GM19239 (cell line): ENCODE results near the gene PNPLA5.

Experiments used
- DNase-seq: peaks from one replicate; pipeline ENCODE4 v3.0.0; 2011; ENCODE audit warnings: low spot score; ENCODE audit not compliant: insufficient read length
- FAIRE-seq: peaks from 2 replicates; lab custom pipeline; 2011; peaks lifted over from hg19 to GRCh38; lab: Jason Lieb, UNC

The PNPLA5 gene

DNA sequence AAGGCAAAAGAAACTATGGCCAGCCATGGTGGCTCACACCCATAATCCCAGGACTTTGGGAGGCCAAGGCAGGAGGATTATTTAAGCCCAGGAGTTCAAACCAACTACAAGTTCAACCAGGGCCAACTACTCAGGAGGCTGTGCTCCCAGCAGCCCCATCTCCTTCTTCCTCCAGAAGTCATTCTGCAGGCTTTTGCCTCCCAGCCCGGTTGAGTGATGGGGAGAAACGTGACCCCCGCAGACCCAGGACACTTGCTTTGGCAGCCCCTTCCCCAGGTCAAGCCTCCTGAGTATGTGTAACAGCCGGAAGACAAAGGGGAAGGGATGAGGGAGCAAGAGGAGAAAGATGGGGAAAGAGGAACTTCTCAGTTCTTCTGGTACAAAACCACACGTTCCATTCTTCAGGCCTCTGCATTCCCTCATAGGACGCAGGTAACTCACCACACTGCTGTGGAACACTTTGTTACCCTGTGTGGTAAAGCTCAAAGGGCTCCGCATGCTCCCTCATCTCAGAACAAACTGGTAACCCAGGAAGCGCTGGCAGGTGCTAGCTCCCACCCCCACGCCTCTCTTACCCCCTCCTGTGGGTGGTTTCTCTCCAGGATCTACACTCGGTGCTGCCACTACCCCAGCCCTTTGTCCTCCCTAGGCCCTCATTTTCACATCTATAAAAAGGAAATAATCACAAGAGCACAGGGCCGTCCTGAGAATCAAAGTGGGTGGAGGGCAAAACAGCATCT is 33.5 kb downstream of the PNPLA5 start:
- FAIRE-seq = no peak
- no peak for DNase-seq

DNA sequence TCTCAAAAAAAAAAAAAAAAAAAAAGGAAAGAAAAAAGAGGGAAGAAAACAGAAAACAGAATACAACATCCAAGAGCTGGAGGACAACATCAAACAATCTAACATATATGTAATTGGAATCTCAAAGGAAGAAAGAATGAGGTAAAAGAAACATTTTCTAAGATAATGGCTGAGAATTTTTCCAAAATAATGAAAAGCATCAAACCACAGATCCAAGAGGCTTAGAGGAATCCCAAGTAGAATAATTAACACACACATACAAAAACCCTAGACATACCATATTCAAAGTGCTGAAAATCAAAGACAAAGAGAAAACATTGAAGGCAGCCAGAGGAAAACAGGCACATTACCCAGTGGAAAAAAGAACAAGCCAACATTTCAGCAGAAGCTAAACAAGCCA is 34.4 kb downstream of the PNPLA5 start:
- no peak for DNase-seq
- no peak for FAIRE-seq

DNA sequence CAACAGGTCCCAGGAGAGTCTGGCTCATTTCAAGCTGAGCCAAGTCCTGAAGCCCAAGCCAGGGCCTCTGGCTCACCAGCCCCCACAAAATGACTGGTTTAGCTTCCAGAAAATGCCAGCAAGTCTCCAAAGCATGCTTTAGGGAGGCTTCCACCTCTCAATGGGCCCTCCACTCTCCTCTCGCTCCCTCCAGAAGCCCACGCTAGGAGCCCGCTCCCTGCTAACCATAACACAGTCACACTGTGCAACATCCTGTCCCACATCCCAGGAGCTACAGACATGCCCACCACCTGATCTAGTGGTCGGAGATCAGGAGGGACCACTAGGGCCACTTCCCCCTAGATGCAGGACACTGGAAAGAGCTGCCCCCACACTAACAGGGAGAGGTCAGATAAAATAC is 36.4 kb downstream of the PNPLA5 start:
- FAIRE-seq = no peak
- DNase-seq = no peak

DNA sequence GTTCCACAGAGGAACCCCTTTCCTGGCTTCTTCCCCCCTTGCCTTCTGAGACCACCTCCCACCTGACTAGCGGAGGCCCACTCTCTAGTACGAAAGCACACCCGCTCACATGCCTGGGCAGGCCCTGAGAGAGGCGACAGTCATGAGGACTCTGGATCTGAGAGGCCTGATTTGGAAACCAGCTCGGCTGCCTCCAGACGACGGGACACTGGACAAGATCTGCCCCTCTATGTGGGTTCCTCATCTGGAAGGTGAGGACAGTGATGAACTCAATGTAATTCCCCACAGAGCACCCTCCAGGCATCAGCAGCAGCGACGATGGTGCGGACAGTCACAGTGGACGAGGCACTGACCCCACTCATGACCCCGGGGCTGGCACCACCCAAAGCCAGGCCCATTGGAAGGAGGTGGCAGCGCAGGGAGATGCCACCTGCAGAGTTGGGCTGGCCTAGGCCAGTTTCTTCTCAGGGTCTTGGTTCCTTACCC is 37.0 kb downstream of the PNPLA5 start:
- no peak for DNase-seq
- FAIRE-seq = no peak

DNA sequence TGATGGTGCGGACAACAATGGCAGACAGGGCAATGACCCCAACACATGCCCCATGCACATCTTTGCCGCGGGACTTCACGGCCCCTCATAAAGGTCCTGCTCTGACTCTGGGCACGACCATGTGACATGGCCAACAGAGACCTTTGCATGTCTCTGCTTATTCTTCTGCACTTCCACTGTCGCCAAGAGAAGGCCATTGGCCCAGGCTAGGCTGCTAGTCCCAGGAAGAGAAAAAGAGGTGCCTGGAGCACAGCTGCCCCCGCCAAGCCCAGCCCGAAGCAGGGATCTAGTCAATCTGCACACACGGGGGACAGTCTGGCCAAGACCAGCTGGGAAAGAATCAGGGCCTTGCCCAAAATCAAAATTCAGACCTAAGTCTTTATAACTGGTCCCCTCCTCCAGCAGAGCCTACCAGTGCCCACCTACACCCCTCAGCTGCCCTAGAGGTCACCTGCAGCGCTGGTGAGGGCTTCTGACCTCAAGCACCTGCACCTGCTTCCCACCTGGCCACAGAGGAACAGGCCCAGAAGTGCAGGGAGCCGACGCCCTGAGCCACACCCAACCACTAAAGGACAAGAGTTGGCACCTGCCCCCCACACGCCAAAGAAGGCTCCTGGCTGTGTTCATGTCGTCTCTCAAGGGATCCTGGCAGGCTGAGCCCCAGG is 37.6 kb downstream of the PNPLA5 start:
- no peak for FAIRE-seq

DNA sequence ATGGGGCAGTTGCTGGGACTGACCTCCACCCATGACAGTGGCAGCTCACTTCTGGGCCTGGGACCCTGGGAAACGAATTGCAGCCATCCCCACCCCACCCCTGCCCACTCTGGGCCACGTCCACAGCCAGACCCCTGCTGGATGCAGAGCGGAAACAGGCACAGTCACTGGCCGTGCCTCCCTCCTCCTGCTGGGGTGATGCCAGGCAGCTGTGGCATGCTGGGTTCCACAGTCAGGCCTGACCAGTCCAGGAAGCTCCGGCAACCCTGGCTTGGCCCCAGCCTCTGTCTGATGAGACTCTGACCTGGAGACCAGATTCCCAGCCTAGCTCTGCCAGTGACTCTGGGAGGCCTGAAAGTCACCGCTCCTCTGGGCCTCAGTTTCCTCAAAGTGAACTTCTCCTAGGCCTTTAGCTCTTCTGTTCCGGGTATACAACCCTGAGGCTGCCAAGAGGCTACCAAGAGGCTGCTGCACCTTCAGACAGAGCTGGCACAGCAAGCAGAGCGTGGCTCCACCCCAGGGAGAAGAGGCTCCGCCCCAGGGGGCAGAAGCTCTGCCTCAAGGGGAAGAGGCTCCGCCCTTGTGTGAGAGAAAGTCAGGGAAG is 38.4 kb downstream of the PNPLA5 start:
- FAIRE-seq (no peak), DNase-seq (no peak)

More for the DNA sequence above, 37.6 kb downstream of the PNPLA5 start:
- DNase-seq = no peak

DNA sequence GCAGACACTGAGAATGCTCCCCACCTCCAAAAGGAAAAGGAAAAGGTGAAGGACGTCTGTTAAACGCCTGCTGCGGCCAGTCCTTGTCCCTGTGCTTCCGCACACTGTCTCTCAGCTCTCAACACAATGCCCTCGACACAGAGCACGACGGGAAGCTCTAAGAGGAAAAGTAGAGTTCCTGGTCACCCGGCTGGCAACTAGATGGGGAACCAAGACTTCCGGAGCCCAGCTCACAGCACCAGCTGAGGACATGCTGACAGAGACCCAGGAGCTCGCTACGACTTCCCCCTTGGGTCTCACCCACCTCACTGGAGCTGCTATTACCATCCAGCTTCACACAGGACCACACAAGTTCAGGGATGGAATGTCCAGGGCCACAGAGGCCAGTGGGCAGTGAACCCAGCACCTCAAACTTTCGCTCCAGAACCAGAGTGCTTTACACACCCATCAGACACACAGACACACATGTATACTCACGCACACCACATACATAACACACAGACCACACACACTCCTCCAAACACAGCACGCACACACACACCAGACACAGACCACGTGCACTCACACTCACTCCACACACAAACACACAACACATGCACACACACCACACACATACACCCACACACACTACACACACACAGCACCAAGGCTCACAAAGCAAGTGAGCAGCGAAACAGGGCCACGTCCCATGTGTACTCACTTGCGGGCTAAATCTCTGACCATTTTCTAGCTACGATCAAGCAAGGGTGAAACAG is 39.1 kb downstream of the PNPLA5 start:
- DNase-seq = no peak
- no peak for FAIRE-seq

DNA sequence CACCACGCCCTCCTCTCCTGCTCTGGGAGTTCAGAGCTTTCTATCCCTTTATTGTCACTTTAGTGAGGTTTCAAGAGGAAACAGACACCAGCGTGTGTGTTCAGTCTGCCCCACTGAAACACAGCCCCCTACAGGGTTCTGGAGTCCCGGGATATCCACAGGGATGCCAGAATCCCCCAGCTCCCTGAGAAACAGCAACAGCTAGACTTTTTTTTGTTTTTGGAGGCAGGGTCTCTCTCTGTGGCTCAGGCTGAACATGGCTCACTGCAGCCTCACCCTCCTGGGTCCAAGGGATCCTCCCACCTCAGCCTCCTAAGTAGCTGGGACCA is 39.9 kb downstream of the PNPLA5 start:
- FAIRE-seq (no peak), DNase-seq (no peak)

DNA sequence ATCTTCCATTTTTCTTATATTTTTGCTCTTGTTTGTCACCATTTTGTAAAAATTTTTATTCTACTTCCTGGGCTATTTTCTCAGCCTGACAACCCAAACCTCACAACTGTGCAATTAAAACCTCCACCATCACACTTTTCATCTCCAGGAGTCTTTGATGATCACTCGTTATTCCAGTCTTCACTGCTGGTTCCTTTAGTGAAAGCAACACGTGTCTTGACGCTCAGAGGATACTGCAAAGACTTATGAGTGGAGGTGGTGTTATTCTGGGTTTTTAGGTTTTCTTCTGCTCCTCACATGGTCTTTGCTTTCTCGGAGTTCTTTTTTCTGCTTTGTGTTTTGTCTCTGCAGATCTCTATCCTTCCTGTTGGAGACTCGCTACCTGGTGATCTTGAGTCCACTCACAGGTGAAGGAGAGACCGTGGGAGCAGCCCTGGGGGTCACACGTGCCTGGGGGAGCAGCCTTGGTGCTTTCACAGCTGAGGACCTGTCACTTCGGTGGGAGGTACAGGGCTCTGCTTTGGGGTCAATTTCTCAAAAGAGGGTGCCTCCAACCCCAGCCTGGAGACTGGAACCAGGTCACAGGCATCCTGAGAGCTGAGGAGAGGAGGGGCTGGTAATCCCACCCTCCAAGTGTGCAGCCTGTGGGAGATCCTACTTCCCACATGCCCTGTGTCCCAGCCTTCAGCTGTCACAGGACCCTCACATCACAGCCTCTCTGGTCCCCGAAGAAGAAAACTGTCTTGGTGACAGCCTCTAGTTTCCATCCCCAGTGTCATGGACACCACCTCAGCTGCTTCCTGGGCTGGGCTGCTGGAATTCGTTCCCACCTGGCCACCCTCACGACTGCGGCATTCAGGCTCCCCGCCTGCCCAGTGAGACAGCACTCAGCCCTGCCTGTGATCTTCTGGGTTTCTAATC is 40.5 kb downstream of the PNPLA5 start:
- DNase-seq (no peak), FAIRE-seq (no peak)

DNA sequence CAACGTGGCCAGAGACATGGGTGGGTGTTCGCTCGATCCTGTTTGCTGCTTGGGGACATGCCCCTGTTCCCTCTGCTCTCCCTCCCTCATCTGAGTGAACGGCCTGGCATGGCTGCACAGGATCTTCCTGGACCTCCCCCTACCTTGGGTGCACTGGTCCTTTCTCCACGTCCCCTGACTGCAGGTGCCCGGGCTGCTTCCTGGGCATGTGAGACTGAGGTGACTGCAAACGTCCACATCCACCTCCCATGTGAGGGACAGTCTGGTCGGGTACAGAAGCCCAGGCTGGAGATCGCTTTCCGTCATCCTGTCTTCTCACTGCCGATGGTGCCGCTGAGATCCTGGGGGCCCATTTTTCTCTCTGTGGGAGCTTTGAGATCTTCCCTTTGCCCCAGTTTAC is 41.3 kb downstream of the PNPLA5 start:
- FAIRE-seq = no peak
- DNase-seq = no peak

DNA sequence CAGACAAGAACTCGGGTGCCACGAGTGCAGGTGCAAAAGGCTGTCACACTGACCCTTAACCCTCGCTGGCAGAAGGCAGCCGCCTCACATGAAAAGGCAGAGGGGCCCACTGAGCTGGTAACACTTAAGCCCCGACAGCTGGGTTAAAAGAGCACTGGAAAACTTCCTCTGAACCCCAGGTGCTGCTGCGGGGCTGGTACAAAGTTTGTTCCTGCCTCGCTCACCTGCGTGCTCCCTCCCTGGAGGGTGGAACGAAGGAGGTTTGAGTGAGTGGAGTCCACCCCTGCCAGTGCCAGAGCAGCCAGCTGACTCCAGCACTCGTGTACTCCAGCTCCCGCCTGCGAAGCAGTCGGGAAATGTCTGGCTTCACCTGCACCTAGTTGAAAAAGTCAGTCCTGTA is 42.1 kb downstream of the PNPLA5 start:
- no peak for FAIRE-seq
- no peak for DNase-seq

DNA sequence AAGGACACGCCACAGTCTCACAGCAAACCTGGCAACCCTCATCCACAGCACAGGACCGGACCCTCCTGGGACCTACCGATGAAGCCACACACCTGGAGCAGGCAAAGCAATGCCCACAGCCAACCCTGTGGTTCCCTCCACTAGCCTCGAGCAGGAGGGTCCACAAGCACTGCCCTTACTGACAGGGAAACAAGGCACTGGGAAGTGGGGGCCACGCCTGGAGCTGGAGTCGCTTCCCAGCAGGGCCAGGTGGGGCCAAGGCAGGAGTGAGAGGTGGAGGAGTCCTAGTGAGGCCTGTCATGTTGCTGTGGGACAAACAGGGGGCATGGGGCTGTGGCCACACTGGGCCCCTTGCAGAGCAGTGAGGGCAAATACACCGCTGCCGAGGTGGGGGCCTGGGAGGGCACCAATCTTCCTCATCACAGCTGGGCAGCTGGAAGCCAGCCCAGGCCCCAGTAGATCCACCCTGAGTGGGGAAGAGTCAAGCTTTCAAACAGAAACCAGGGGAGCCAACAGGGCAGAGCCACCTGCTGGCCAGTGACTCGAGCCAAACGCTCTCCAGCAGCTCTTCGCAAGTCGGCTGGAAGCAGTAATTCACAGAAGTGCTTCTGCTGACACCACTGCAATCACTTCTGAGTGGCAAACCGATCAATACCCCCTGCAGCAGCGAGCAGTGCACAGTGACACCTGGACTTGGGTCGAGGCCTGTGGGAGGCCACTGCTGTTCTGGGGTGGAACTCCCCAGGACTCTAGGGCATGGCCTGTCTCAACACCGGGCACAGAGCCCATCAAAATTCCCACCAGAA is 43.2 kb downstream of the PNPLA5 start:
- no peak for DNase-seq
- FAIRE-seq = no peak

DNA sequence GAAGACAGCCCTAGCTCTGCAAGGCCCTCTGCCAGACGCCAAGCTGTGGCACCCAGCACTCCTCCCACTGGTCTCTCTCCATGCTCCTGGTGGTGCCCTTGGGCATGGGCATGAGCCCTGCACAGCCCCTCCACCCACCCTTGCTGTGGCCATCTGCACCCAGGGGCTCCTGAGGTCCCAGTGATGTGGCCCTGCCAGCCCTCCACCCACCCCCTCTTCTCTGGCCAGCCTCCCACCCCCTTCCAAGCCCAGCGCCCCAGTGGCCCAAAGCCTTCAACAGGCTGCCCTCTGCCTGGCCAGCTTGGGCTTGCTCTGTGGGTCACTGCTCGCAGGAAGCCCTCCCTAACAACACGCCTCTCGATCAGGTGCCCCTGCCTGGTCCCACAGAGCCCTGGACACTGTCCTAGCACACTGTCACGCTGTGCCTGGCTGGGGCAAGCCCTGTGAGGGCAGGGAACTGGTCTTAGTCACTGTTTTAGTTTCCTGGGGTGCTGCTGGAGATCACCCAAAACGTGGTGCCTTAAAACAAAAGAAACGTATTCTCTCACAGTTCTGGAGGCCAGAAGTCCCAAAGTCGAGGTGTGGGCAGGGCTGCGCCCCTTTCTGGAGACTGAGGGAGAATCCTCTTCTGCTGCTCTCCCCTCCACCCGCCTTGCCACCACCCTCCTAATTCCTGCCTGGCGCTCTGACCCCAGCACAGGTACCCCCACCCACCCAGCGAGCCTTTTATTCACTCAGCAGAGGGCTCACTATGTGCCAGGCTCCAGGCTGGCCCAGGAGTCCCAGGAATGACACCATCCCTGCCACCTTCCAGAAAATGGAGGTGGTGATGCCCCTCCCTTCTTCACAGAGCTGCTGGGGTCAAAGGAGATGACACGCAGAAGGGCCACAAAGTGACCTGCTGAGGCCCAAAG is 44.2 kb downstream of the PNPLA5 start:
- DNase-seq = no peak
- no peak for FAIRE-seq

DNA sequence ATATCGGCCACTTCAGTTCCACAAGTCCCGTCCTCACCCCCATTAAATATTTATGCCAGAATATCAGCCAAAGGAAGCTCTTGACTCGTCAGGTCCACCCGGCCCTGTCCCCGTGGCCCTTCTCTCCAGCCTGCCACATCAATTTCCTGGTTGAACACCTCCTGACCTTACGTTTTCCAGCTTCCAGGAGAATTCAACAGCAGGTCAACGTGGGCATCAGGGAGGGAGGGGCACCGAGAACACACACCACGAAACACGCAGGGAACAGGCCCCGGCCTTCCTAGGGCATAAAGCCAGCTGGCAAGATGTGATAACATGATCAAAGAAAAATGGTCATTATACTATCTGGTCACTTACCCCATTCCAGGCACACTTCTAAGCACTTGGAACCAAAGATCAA is 44.8 kb downstream of the PNPLA5 start:
- FAIRE-seq (no peak), DNase-seq (no peak)

DNA sequence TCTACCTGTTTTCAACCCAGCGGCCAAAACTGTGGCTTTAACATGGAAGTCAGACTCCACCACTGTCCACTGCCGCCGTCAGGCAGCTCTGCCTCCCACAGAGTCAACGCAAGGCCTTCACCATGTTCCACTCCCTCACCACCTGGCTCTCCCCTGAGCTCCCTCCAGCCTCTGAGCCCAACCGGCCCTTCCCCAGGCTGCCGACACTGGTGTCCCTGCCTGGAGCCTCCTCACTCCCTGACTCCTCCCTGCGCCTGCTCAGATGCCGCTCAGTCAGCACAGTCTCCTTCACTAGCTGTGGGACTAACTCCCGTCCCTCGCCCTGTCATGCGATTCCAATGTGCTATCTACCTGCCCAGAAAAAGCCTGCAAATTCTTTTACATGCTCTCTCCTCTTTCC is 45.8 kb downstream of the PNPLA5 start:
- DNase-seq (no peak), FAIRE-seq (no peak)

DNA sequence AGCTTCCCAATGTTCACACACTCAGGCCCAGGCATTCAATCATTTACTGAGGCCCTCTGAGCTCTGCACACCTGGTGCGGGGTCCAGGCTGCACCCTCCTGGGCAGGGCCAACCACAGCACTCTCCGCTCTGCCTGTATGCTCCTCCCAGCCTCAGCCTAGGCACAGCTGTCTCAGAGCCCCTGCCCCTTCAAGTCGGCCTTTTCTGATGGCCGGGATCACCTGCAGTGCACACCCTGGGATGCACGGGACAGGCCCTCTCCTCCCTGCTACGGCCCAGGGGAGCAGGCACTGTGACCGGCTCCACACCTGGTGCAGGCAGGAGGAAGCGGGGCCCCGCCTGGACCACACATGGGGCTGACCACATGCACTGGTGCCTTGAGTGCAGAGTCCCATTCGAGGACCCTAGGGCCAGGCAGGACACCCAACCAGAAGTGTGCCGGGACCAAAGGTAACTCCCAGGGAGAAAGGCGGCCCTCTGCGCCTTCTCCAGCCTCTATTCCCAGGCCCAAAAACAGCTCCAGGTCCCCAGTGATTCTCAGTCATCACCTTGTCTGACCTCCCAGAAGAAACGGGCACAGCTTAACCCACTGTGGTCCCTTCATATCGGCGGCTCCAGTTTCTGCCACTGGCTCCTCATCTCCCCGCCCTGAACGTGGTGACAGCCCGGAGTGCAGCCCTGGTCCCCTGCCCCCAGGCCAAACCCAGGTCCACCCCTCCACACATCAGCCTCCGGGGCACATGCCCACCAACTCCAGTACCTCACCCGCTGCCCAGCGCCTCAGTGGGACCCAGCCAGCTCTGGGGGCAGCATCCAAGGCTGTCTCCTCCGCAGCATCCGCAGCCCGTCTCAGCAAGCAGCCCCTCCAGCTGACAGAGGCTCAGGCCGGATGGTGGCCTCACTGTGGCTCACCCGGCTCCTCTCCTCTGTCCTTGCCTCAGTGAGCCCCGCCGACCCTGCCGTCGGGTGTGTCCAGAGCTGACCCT is 47.0 kb downstream of the PNPLA5 start:
- no peak for FAIRE-seq
- no peak for DNase-seq
